Stimulated activated naive CD8-positive, alpha-beta T cell treated with anti-CD3 and anti-CD28 coated beads, Interleukin-15, amount 100 ng/mL, for 72 hours (primary cell): ENCODE results near the gene FOXG1.

ENCODE experiments used
- ATAC-seq: fragments of 150-1000 bp; cut with Tn5 transposase; 2 replicates; pipeline ENCODE4 v1.10.0; 2021; ENCODE audit warnings: mild to moderate bottlenecking, moderate library complexity
- DNase-seq, 2 donors: peaks; one replicate each; pipeline ENCODE4 v3.0.0; 2021 to 2022
- H3K27ac Mint-ChIP-seq, 2 donors: one replicate each; pipeline ENCODE4 v1.8.0; 2022; ENCODE audit warnings: mild to moderate bottlenecking in 2 of 2, mixed read lengths in 2 of 2, moderate library complexity in 2 of 2
- H3K27me3 Mint-ChIP-seq: one replicate; pipeline ENCODE4 v1.8.0; 2022; ENCODE audit warnings: mixed read lengths
- H3K4me1 Mint-ChIP-seq: one replicate; pipeline ENCODE4 v1.8.0; 2022; ENCODE audit warnings: mild to moderate bottlenecking, mixed read lengths
- H3K4me3 Mint-ChIP-seq, 2 donors: one replicate each; pipeline ENCODE4 v1.8.0; 2022; ENCODE audit warnings: mild to moderate bottlenecking in 2 of 2, mixed read lengths in 2 of 2, moderate library complexity in 1 of 2
- H3K9me3 Mint-ChIP-seq, 2 donors: one replicate each; pipeline ENCODE4 v1.8.0; 2022; ENCODE audit warnings: mixed read lengths in 2 of 2

FOXG1 gene

GRCh38 chr14:28766469-28766955 is at the start of gene FOXG1:
Gene FOXG1, plus strand, starts transcription at chr14:28766787. Its CDS starts 493 bp downstream, at chr14:28767280.
- Mint-ChIP-seq H3K27ac (peak within 1 kb of the TSS in 1 of 2 donors; percentile 9), H3K9me3 (peaks cover 6 to 19% of the 10 kb centered on the region in 2 donors), H3K27me3 (peaks cover 82% of the 10 kb centered on the region), H3K4me1 (peaks cover 23% of the 10 kb centered on the region), H3K4me3 (peak within 1 kb of the TSS; percentile 68)
- ATAC-seq (no peak), DNase-seq (no peak)

- no peak for ATAC-seq
- Mint-ChIP-seq H3K27ac (no peak overlapping the region), H3K4me1 (no peaks in the 10 kb centered on the region), H3K27me3 (no peaks in the 10 kb centered on the region), H3K4me3 (no peak overlapping the region), H3K9me3 (peaks cover 26 to 28% of the 10 kb centered on the region in 2 donors)
- DNase-seq, result no peak
Measured at GRCh38 chr14:28719130-28719529, 47.5 kb upstream of the FOXG1 start.

GRCh38 chr14:28731358-28731757 is 35.2 kb upstream of the FOXG1 start:
- peaks cover 0 to 11% of the 10 kb centered on the region in 2 donors for H3K9me3 Mint-ChIP-seq
- DNase-seq, result no peak

GRCh38 chr14:28742171-28742846 is 24.3 kb upstream of the FOXG1 start:
- H3K27ac Mint-ChIP-seq, result no peak overlapping the region
- H3K4me1 Mint-ChIP-seq, result no peaks in the 10 kb centered on the region
- DNase-seq (no peak), ATAC-seq (no peak)
- no peak overlapping the region for H3K4me3 Mint-ChIP-seq
- H3K9me3 Mint-ChIP-seq, result peaks cover 20% of the 10 kb centered on the region in 2 donors
- H3K27me3 Mint-ChIP-seq, result no peaks in the 10 kb centered on the region

More at GRCh38 chr14:28731358-28731757, 35.2 kb upstream of the FOXG1 start:
- no peak for ATAC-seq
- no peak overlapping the region for H3K4me3 Mint-ChIP-seq
- H3K27ac Mint-ChIP-seq, result no peak overlapping the region
- H3K4me1 Mint-ChIP-seq, result no peaks in the 10 kb centered on the region
- no peaks in the 10 kb centered on the region for H3K27me3 Mint-ChIP-seq

- H3K27ac Mint-ChIP-seq, result no peak overlapping the region
- no peak for DNase-seq
Measured at GRCh38 chr14:28744126-28744525, 22.5 kb upstream of the FOXG1 start.

GRCh38 chr14:28745176-28745575 is 21.4 kb upstream of the FOXG1 start:
- DNase-seq, result no peak
- Mint-ChIP-seq H3K27ac (no peak overlapping the region), H3K9me3 (peaks cover 20 to 22% of the 10 kb centered on the region in 2 donors), H3K4me3 (no peak overlapping the region), H3K4me1 (no peaks in the 10 kb centered on the region), H3K27me3 (no peaks in the 10 kb centered on the region)
- ATAC-seq, result no peak

More at GRCh38 chr14:28744126-28744525, 22.5 kb upstream of the FOXG1 start:
- Mint-ChIP-seq H3K4me3 (no peak overlapping the region), H3K27me3 (no peaks in the 10 kb centered on the region), H3K9me3 (peaks cover 20 to 22% of the 10 kb centered on the region in 2 donors), H3K4me1 (no peaks in the 10 kb centered on the region)
- ATAC-seq, result no peak

GRCh38 chr14:28746247-28746646 is 20.3 kb upstream of the FOXG1 start:
- H3K27me3 Mint-ChIP-seq, result no peaks in the 10 kb centered on the region
- DNase-seq (no peak), ATAC-seq (no peak)
- peaks cover 19 to 22% of the 10 kb centered on the region in 2 donors for H3K9me3 Mint-ChIP-seq
- H3K27ac Mint-ChIP-seq, result no peak overlapping the region
- H3K4me3 Mint-ChIP-seq, result no peak overlapping the region
- no peaks in the 10 kb centered on the region for H3K4me1 Mint-ChIP-seq

GRCh38 chr14:28751467-28752058 is 15.0 kb upstream of the FOXG1 start:
- Mint-ChIP-seq H3K9me3 (peaks cover 6 to 10% of the 10 kb centered on the region in 2 donors), H3K27me3 (peaks cover 22% of the 10 kb centered on the region), H3K4me1 (no peaks in the 10 kb centered on the region), H3K27ac (no peak overlapping the region), H3K4me3 (no peak overlapping the region)
- DNase-seq, result no peak
- no peak for ATAC-seq

- Mint-ChIP-seq H3K27ac (no peak overlapping the region), H3K4me3 (no peak overlapping the region), H3K9me3 (peaks cover 0 to 1% of the 10 kb centered on the region in 2 donors), H3K27me3 (peaks cover 51% of the 10 kb centered on the region), H3K4me1 (no peaks in the 10 kb centered on the region)
- ATAC-seq (no peak), DNase-seq (no peak)
Measured at GRCh38 chr14:28754209-28754985, 12.2 kb upstream of the FOXG1 start.

- no peak for DNase-seq
- peaks cover 8 to 9% of the 10 kb centered on the region in 2 donors for H3K9me3 Mint-ChIP-seq
- no peak for ATAC-seq
- no peak overlapping the region for H3K27ac Mint-ChIP-seq
- no peak overlapping the region for H3K4me3 Mint-ChIP-seq
- no peaks in the 10 kb centered on the region for H3K4me1 Mint-ChIP-seq
- peaks cover 60% of the 10 kb centered on the region for H3K27me3 Mint-ChIP-seq
Measured at GRCh38 chr14:28755198-28755815, 11.3 kb upstream of the FOXG1 start.

GRCh38 chr14:28755884-28756268 is 10.7 kb upstream of the FOXG1 start:
- Mint-ChIP-seq H3K4me3 (no peak overlapping the region), H3K27ac (no peak overlapping the region), H3K27me3 (peaks cover 66% of the 10 kb centered on the region), H3K9me3 (peaks cover 8 to 9% of the 10 kb centered on the region in 2 donors), H3K4me1 (no peaks in the 10 kb centered on the region)
- no peak for ATAC-seq
- DNase-seq, result no peak

- no peak for ATAC-seq
- H3K27me3 Mint-ChIP-seq, result peaks cover 71% of the 10 kb centered on the region
- peaks cover 8 to 9% of the 10 kb centered on the region in 2 donors for H3K9me3 Mint-ChIP-seq
- no peaks in the 10 kb centered on the region for H3K4me1 Mint-ChIP-seq
- no peak overlapping the region for H3K27ac Mint-ChIP-seq
- no peak for DNase-seq
- no peak overlapping the region for H3K4me3 Mint-ChIP-seq
Measured at GRCh38 chr14:28756269-28756883, 10.2 kb upstream of the FOXG1 start.

GRCh38 chr14:28756884-28757570 is 9.6 kb upstream of the FOXG1 start:
- no peak overlapping the region for H3K4me3 Mint-ChIP-seq
- H3K27ac Mint-ChIP-seq, result peak overlapping the region in 1 of 2 donors; percentile 13
- ATAC-seq (no peak), DNase-seq (no peak)
- H3K27me3 Mint-ChIP-seq, result peaks cover 77% of the 10 kb centered on the region
- H3K4me1 Mint-ChIP-seq, result no peaks in the 10 kb centered on the region
- H3K9me3 Mint-ChIP-seq, result peaks cover 8 to 9% of the 10 kb centered on the region in 2 donors

GRCh38 chr14:28757786-28758185 is 8.8 kb upstream of the FOXG1 start:
- H3K27me3 Mint-ChIP-seq, result peaks cover 85% of the 10 kb centered on the region
- peaks cover 8 to 9% of the 10 kb centered on the region in 2 donors for H3K9me3 Mint-ChIP-seq
- H3K4me3 Mint-ChIP-seq, result no peak overlapping the region
- ATAC-seq, result no peak
- no peaks in the 10 kb centered on the region for H3K4me1 Mint-ChIP-seq
- H3K27ac Mint-ChIP-seq, result no peak overlapping the region
- DNase-seq, result no peak
